Type B pancreatic cell (in vitro differentiated cells): ENCODE results near the gene GPC5. TPM values are rescaled to one million over a fixed set of nuclear protein-coding genes. Genes with fewer than 3 reads are reported as not detected.

Source experiments
- DNase-seq: peaks from one replicate; pipeline ENCODE4 v3.0.0; 2021; ENCODE audit warnings: mixed read lengths; ENCODE audit not compliant: unreplicated experiment; ENCODE audit errors: extremely low spot score
- H3K27ac Mint-ChIP-seq: 2 replicates; pipeline ENCODE4 v1.8.0; 2021; ENCODE audit warnings: mild to moderate bottlenecking, mixed read lengths
- H3K27me3 Mint-ChIP-seq: 2 replicates; pipeline ENCODE4 v1.8.0; 2021; ENCODE audit warnings: mixed read lengths
- H3K36me3 Mint-ChIP-seq: 2 replicates; pipeline ENCODE4 v1.8.0; 2021; ENCODE audit warnings: mixed read lengths
- H3K4me1 Mint-ChIP-seq: one replicate; pipeline ENCODE4 v1.8.0; 2021; ENCODE audit warnings: mixed read lengths; ENCODE audit not compliant: unreplicated experiment
- H3K4me3 Mint-ChIP-seq: 2 replicates; pipeline ENCODE4 v1.8.0; 2021; ENCODE audit warnings: mild to moderate bottlenecking, mixed read lengths
- H3K9me3 Mint-ChIP-seq: 2 replicates; pipeline ENCODE4 v1.8.0; 2021; ENCODE audit warnings: mixed read lengths
- CTCF ChIP-seq: fragments of 200-600 bp; sonication (generic); conservative IDR thresholded peaks from 2 replicates; pipeline ENCODE4 v1.5.0; 2021; ENCODE audit warnings: antibody characterized with exemption, mild to moderate bottlenecking
- total RNA-seq: library from RNA; stranded (reverse); gene quantifications from 2 replicates; pipeline ENCODE4 v1.2.1, GENCODE V29; 2021; ENCODE audit warnings: low replicate concordance

Gene GPC5
- total RNA-seq, 1 donor from 2014 or later: 2.8 TPM

- no peak for DNase-seq
- no peaks in the 10 kb centered on the region for H3K9me3 Mint-ChIP-seq
- no peaks in the 10 kb centered on the region for H3K27me3 Mint-ChIP-seq
- H3K4me3 Mint-ChIP-seq: no peak overlapping the region
- H3K36me3 Mint-ChIP-seq: no peaks in the 10 kb centered on the region
- no peak for TF ChIP-seq CTCF
- no peaks in the 10 kb centered on the region for H3K4me1 Mint-ChIP-seq
- H3K27ac Mint-ChIP-seq: no peak overlapping the region
Observed at GRCh38 chr13:92354583-92354982, 956.2 kb downstream of the GPC5 start.

DNA sequence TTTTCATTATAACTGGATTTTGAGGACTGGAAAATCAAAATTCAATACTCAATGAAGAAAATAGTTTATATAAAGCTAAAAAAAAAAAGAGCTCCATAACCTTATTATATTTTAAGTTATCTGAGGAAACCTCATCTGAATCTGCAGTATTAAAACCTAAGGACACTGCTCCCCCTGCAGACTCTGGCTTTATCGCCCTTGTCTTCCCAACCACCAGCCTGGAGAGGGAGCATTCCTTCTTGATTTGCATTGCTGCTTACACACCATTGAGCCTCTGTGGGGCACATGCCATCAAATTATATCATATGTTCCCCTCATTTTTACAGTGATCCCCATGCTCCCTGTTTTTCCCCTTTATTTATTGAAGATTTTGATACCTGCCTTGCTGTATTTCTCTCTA, 956.8 kb downstream of the GPC5 start:
- no peak for DNase-seq
- Mint-ChIP-seq H3K4me3 (no peak overlapping the region), H3K27ac (no peak overlapping the region), H3K4me1 (no peaks in the 10 kb centered on the region), H3K36me3 (no peaks in the 10 kb centered on the region), H3K9me3 (no peaks in the 10 kb centered on the region), H3K27me3 (no peaks in the 10 kb centered on the region)
- TF ChIP-seq CTCF: peak; percentile 47

DNA sequence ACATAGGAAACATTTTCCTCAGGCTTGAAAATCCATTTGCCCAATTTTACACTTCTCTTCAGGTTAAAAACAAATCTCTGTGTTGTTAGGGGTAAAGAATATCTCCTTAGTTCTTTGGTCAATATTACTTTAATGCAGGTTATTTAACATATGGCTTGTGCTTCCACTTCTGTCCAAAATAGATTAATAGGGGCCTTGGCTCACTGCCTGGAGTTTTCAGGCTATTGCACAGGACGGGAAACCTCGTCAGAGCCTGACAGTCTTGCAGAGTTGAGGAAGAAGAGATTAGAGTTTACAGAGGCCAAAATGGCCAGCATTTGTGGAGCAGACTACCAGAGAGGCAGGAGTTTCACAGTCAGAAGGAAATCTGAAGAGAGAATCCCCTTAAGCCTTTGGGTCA, 964.3 kb downstream of the GPC5 start:
- no peaks in the 10 kb centered on the region for H3K36me3 Mint-ChIP-seq
- DNase-seq: no peak
- peaks cover 5% of the 10 kb centered on the region for H3K4me1 Mint-ChIP-seq
- H3K4me3 Mint-ChIP-seq: no peak overlapping the region
- H3K27me3 Mint-ChIP-seq: no peaks in the 10 kb centered on the region
- H3K9me3 Mint-ChIP-seq: peaks cover 6% of the 10 kb centered on the region
- peak overlapping the region; percentile 37 for H3K27ac Mint-ChIP-seq
- TF ChIP-seq CTCF: no peak

DNA sequence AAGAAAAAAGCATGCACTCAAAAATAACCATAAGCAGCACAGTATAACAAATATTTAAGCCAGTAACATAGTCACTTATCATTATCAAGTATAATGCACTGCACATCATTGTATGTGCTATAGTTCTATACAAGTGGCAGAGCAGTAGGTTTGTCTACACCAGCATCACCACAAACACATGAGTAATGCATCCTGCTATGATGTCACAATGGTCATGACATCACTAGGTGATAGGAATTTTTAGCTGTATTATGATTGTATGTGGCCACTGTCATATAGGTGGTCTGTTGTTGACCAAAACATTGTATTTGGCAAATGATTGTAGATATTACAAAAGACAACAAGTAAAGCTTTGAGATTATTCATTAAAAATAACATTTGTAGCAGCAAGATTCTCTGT, 967.5 kb downstream of the GPC5 start:
- Mint-ChIP-seq H3K4me3 (no peak overlapping the region), H3K36me3 (no peaks in the 10 kb centered on the region), H3K4me1 (peaks cover 5% of the 10 kb centered on the region), H3K27me3 (no peaks in the 10 kb centered on the region), H3K9me3 (peaks cover 6% of the 10 kb centered on the region), H3K27ac (no peak overlapping the region)
- DNase-seq: no peak
- TF ChIP-seq CTCF: no peak

DNA sequence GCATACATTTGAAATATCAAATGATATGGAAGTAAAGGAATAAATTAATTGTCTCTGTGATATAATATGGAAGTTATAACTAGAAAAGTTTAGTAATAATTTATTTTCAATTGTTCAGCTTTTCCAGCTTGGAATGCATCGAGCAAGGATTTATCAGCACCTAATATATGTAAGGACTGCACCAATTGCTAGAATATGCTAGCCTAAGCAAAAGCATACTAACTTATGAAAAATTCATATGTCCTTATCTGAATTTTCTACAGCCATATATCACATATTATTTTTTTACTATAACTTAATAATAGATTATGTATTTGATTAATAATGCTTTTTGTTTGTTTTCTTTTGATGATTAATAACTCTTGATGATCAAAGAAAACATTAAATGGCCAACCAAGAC, 979.0 kb downstream of the GPC5 start:
- TF ChIP-seq CTCF: no peak
- H3K4me1 Mint-ChIP-seq: no peaks in the 10 kb centered on the region
- no peaks in the 10 kb centered on the region for H3K27me3 Mint-ChIP-seq
- no peak overlapping the region for H3K4me3 Mint-ChIP-seq
- DNase-seq: no peak
- H3K27ac Mint-ChIP-seq: no peak overlapping the region
- no peaks in the 10 kb centered on the region for H3K36me3 Mint-ChIP-seq
- peaks cover 11% of the 10 kb centered on the region for H3K9me3 Mint-ChIP-seq

DNA sequence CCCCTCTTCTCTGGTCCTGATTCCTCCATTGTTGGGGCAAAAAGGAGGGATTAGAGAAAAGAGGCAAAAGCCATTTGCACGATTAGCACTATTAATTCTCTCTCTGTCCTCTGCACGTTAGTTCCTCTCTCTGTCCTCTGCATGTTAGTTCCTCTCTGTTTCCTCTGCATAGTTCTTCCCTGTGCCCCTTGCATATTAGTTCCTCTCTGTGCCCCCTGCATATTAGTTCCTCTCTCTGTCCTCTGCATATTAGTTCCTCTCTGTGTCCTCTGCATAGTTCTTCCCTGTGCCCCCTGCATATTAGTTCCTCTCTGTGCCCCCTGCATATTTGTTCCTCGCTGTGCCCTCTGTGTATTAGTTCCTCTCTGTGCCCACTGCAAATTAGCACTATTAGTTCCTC, 981.0 kb downstream of the GPC5 start:
- Mint-ChIP-seq H3K27ac (no peak overlapping the region), H3K9me3 (peaks cover 11% of the 10 kb centered on the region), H3K27me3 (no peaks in the 10 kb centered on the region), H3K4me3 (peak overlapping the region; percentile 14), H3K4me1 (peaks cover 5% of the 10 kb centered on the region), H3K36me3 (no peaks in the 10 kb centered on the region)
- TF ChIP-seq CTCF: no peak
- no peak for DNase-seq
